Muscle of leg (tissue), 11 donors: Measurements from ENCODE around the gene SQSTM1. TPM values are rescaled to one million over a fixed set of nuclear protein-coding genes. Genes with fewer than 3 reads are reported as not detected.
A peak's percentile ranks its signal among the peaks of the same experiment; 100 is the strongest.

Source experiments
- DNase-seq: peaks from one replicate; pipeline ENCODE4 v3.0.0; 2013
- H3K27ac ChIP-seq: one replicate; pipeline ENCODE4 v1.5.1; 2013; ENCODE audit warnings: mild to moderate bottlenecking, low read length, control low read depth
- H3K27me3 ChIP-seq: one replicate; pipeline ENCODE4 v1.6.1; 2013; ENCODE audit warnings: low read length; ENCODE audit not compliant: control insufficient read depth, insufficient read depth
- H3K36me3 ChIP-seq: one replicate; pipeline ENCODE4 v1.6.1; 2013; ENCODE audit warnings: low read length; ENCODE audit not compliant: control insufficient read depth, insufficient read depth
- H3K4me1 ChIP-seq: one replicate; pipeline ENCODE4 v1.6.1; 2013; ENCODE audit warnings: low read length; ENCODE audit not compliant: control insufficient read depth, insufficient read depth
- H3K4me3 ChIP-seq: one replicate; pipeline ENCODE4 v1.5.1; 2013; ENCODE audit warnings: low read length, control low read depth
- H3K9me3 ChIP-seq: replicated peaks from 2 replicates; pipeline ENCODE4 v1.6.1; 2013; ENCODE audit warnings: low read depth, low read length; ENCODE audit not compliant: control insufficient read depth
- WGBS: methylation state at CpG from one replicate; pipeline ENCODE4 v1.1.5; 2013; ENCODE audit warnings: missing lambda C conversion rate; ENCODE audit not compliant: insufficient coverage; 5-methylcytosine and 5-hydroxymethylcytosine counted together
- polyA plus RNA-seq, 8 donors: library from polyadenylated mRNA; unstranded; fragments of 120-200 nt; gene quantifications; one replicate each; pipeline versions ENCODE4 v1.2.1 to v1.2.3, GENCODE V29; 2013; ENCODE audit warnings: inconsistent platforms in 1 of 8, low replicate concordance in 1 of 8; ENCODE audit not compliant: insufficient read length in 8 of 8, insufficient read depth in 1 of 8
- total RNA-seq: library from RNA; stranded (reverse); fragments of 120-200 nt; gene quantifications from one replicate; pipeline ENCODE4 v1.2.4, GENCODE V29; 2013

Gene SQSTM1
- total and polyA plus RNA-seq, 9 donors = 61.2 to 75.9 (median 71.1) TPM

DNA sequence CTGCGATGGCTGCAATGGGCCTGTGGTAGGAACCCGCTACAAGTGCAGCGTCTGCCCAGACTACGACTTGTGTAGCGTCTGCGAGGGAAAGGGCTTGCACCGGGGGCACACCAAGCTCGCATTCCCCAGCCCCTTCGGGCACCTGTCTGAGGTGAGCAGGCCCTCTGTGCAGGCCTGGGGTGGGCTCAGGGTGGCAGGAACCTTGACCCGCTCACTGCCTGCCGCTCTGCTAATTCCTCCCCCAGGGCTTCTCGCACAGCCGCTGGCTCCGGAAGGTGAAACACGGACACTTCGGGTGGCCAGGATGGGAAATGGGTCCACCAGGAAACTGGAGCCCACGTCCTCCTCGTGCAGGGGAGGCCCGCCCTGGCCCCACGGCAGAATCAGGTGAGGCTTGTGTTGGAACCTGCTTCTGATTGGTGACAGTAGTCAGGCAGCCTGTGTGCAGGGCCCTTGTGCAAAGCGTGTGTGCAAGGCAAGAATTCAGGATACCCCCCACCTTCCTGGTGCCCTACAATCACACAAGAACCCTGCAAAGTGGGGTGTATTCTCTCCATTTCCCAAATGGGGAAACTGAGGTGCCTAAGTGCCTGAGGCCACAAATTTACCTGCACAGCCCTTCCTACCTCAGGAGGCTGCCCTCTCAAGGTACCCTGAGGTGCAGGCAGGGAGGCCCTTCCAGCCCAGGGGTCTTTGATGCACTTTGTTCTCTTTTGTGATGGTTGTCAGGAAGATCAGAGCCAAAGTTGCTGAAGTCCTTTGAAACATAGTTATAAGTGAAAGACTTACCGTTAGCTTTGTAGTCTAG lies 3.4 kb downstream of the SQSTM1 start:
- WGBS = 90% methylated on average over 19 of the region's 22 CpGs
- no peaks in the 10 kb centered on the region for H3K27me3 ChIP-seq
- no peak overlapping the region for H3K4me3 ChIP-seq
- peaks cover 22% of the 10 kb centered on the region for H3K4me1 ChIP-seq
- no peak for DNase-seq
- no peak overlapping the region for H3K27ac ChIP-seq
- H3K36me3 ChIP-seq = peaks cover 58% of the 10 kb centered on the region
- H3K9me3 ChIP-seq = no peaks in the 10 kb centered on the region

DNA sequence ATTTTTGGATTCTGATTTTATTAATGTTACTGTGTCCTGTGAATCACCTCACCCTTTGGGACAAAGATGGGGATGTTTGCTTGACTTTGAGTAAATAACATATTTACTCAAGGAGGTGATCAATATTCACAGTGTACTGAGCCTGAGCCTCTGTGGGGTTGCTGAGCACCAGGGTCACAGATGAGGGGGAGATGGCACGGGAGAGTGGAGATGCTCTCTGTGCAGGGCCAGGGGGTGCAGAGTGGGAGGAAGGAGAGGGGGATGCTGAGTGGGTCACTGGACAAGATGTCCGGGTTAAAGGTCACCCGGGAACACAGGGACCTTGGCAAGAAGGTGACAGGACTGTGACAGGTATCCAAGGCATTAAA lies 4.0 kb downstream of the SQSTM1 start:
- H3K27me3 ChIP-seq = no peaks in the 10 kb centered on the region
- H3K4me1 ChIP-seq = peaks cover 16% of the 10 kb centered on the region
- no peak overlapping the region for H3K4me3 ChIP-seq
- WGBS = 92% methylated on average over 1 of the region's 3 CpGs
- H3K9me3 ChIP-seq = no peaks in the 10 kb centered on the region
- H3K27ac ChIP-seq = no peak overlapping the region
- H3K36me3 ChIP-seq = peaks cover 62% of the 10 kb centered on the region
- no peak for DNase-seq

DNA sequence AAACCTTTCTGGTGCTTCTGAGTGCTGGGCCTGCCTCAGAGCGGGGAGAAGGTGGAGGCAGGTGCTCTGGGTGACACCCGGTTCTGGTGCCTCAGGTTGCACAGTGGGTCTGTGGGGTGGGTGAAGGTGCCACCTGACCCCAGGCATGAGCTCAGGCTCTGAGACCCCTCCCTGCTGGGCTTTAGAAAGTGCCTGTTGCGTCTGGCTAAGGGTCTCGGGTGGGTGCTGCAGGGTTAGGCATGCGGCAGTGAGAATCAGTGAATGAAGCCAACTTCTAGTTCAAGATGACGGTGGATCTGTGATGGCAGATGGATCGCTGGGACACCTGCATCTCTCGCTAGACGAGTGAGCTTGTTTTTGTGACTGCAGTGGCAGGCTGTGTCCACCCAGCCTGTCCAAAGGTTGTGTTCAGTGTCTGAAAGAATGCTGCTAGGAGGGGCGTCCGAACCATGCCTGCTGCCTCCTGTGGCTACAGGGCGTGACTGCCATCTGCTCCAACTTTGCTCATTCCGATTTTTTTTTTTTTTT lies 5.0 kb downstream of the SQSTM1 start:
- Histone ChIP-seq H3K4me1 (peaks cover 7% of the 10 kb centered on the region), H3K27me3 (no peaks in the 10 kb centered on the region), H3K9me3 (no peaks in the 10 kb centered on the region), H3K36me3 (peaks cover 69% of the 10 kb centered on the region), H3K4me3 (no peak overlapping the region), H3K27ac (no peak overlapping the region)
- no peak for DNase-seq
- WGBS = 91% methylated on average over 11 of the region's 13 CpGs

DNA sequence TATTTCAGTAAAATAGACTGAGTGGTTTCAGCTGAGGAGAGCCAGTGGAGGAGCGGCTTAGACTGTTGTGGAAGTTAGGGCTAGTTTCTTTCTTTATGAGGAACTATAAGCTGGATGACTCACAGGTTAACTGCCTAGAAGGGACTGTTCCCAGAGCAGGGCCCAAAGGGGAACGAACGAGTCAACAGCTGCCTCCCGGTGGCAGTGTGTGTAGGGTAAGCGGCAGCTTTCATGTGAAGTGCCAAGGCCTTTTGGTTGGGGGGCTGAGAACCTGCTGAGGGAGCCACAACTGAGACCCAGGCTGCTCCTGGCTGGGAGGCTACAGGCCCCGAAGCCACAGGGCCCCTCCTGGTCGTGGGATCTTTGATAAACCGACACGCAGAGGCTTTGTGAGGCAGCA lies 7.0 kb downstream of the SQSTM1 start:
- H3K4me1 ChIP-seq = peaks cover 2% of the 10 kb centered on the region
- peak; percentile 39 for DNase-seq
- peak overlapping the region; percentile 7 for H3K27ac ChIP-seq
- WGBS = 61% methylated on average over 8 of the region's 9 CpGs
- peaks cover 83% of the 10 kb centered on the region for H3K36me3 ChIP-seq
- no peak overlapping the region for H3K4me3 ChIP-seq
- H3K27me3 ChIP-seq = no peaks in the 10 kb centered on the region
- no peaks in the 10 kb centered on the region for H3K9me3 ChIP-seq

DNA sequence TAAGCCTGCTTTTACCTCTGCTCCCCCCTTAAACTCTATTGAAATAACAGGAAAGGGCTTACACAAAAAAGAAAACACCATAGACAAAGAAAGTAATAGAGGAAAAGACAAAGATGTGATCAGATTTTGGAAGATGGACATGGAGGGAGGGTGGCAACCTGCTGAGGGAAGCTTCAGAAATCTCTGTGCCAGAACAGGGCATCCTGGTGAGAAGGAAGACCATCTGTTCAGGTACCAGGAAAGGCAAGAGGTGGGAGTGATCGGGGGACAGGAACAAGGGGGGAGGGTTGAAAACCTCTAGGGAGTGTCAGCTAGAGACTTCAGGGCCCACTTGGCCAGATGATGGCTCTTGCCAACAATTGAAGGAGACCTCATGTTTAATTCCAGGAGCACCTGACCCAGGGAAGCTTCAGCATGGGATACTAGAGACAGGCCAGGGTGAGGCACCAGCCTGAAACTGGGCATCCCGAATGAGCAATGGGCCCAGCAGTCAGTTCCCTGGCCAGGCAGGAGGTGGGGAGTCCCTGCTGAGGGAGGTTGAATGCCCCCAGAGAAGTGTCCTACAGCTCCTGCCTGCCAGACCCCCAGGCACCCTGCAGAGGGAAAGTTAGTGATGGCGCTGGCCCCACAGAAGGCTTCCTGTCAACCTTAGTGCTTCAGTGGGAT lies 8.2 kb downstream of the SQSTM1 start:
- no peak for DNase-seq
- no peak overlapping the region for H3K27ac ChIP-seq
- no peaks in the 10 kb centered on the region for H3K4me1 ChIP-seq
- no peak overlapping the region for H3K4me3 ChIP-seq
- no peaks in the 10 kb centered on the region for H3K27me3 ChIP-seq
- H3K9me3 ChIP-seq = no peaks in the 10 kb centered on the region
- H3K36me3 ChIP-seq = peaks cover 87% of the 10 kb centered on the region
- 83% methylated on average over 1 of the region's 3 CpGs for WGBS

- Histone ChIP-seq H3K36me3 (peaks cover 81% of the 10 kb centered on the region), H3K27ac (no peak overlapping the region), H3K27me3 (no peaks in the 10 kb centered on the region), H3K4me3 (no peak overlapping the region), H3K9me3 (no peaks in the 10 kb centered on the region), H3K4me1 (no peaks in the 10 kb centered on the region)
- WGBS = 94% methylated on average over 2 of the region's 7 CpGs
- no peak for DNase-seq
These were observed 9.2 kb downstream of the SQSTM1 start for GRCh38 chr5:179829732-179830435.

DNA sequence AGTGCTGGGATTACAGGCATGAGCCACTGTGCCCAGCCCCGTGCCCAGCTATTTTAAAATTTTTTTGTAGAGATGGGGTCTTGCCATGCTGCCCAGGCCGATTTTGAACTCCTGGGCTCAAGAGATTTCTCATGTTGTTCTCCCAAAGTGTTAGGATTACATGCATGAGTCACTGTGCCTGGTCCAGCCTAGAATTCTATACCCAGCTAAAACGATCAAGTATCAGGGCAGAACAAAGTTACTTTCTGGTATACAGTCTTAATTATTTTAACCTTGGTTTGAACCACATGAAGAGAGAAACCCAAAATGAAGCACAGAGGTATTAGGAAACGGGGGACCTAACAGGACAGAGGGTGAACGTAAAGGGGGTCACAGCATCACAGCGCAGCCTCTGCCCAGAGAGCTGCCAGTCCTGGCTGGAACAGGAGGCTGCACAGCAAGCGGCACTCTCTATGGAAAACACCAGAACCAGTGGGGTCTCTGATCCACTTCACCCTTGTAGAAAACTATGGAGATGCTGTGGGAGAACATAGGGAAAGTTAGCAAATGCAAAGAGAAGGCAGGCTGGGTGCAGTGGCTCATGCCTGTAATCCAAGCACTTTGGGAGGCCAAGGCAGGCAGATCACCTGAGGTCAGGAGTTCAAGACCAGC lies 10.2 kb downstream of the SQSTM1 start:
- DNase-seq = no peak
- H3K36me3 ChIP-seq = peaks cover 72% of the 10 kb centered on the region
- 96% methylated on average over 5 of the region's 7 CpGs for WGBS
- H3K9me3 ChIP-seq = no peaks in the 10 kb centered on the region
- no peak overlapping the region for H3K4me3 ChIP-seq
- H3K27me3 ChIP-seq = no peaks in the 10 kb centered on the region
- H3K4me1 ChIP-seq = no peaks in the 10 kb centered on the region
- H3K27ac ChIP-seq = no peak overlapping the region

DNA sequence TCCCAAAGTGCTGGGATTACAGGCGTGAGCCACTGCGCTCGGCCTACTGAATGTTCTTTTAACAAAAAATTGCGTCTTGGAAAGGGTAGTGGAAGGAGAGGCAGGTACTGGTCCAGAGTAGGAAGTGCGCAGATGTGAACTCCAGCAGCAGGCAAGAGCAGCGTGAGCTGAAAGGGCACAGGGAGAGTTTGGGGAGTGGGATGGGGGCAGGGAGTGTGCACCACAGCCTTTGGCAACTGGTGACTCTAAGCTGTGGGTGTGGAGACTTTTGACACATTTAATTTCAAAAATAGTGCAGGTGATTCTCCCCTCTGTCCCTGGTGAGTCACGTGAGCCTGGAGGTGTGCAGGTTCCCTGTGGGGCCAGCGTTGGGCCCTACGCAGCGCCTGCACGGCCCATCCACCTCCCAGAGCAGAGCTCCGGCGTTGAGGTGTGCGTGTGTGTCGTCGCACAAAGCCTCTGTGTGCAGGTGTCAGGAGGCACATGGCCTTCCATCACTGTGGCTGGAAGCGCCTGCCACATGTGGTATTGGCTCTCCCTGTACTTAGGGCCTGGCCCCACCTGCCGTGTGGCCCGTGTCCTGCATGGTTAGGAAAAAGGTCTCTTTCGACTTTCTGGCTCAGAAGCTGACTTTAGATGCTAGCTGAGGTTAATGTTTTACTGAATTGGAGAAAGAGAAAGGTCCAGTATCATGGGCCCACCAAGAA lies 11.5 kb downstream of the SQSTM1 start:
- no peaks in the 10 kb centered on the region for H3K9me3 ChIP-seq
- DNase-seq = no peak
- H3K27me3 ChIP-seq = no peaks in the 10 kb centered on the region
- WGBS = 91% methylated on average over 19 of the region's 20 CpGs
- no peak overlapping the region for H3K27ac ChIP-seq
- peaks cover 73% of the 10 kb centered on the region for H3K36me3 ChIP-seq
- no peaks in the 10 kb centered on the region for H3K4me1 ChIP-seq
- H3K4me3 ChIP-seq = no peak overlapping the region

GRCh38 chr5:179833056-179833708 lies 12.5 kb downstream of the SQSTM1 start:
- Histone ChIP-seq H3K36me3 (peaks cover 75% of the 10 kb centered on the region), H3K9me3 (no peaks in the 10 kb centered on the region), H3K27me3 (no peaks in the 10 kb centered on the region), H3K4me1 (no peaks in the 10 kb centered on the region), H3K4me3 (no peak overlapping the region), H3K27ac (no peak overlapping the region)
- DNase-seq = no peak
- WGBS = 86% methylated on average over 21 of the region's 23 CpGs
